Stimulated activated effector memory CD8-positive, alpha-beta T cell treated with anti-CD3 and anti-CD28 coated beads, Interleukin-12 subunit alpha, Interleukin-12 subunit beta, amount 100 ng/mL, for 72 hours (primary cell): ENCODE data around the gene C1RL.
"Not testable (repeated sequence)": the region's sequence is repeated elsewhere in the genome, so short reads cannot be mapped to it uniquely, and the experiment has no call there.

Experiments used
- ATAC-seq: fragments of 150-1000 bp; cut with Tn5 transposase; 2 replicates; pipeline ENCODE4 v1.10.0; 2021
- DNase-seq, 2 donors: peaks; one replicate each; pipeline ENCODE4 v3.0.0; 2021 to 2022; ENCODE audit warnings: low spot score in 2 of 2
- H3K27ac Mint-ChIP-seq: one replicate; pipeline ENCODE4 v1.8.0; 2022; ENCODE audit warnings: mild to moderate bottlenecking, mixed read lengths
- H3K36me3 Mint-ChIP-seq: one replicate; pipeline ENCODE4 v1.8.0; 2022; ENCODE audit warnings: mild to moderate bottlenecking, mixed read lengths
- H3K4me1 Mint-ChIP-seq: one replicate; pipeline ENCODE4 v1.8.0; 2022; ENCODE audit warnings: mixed read lengths
- H3K4me3 Mint-ChIP-seq: one replicate; pipeline ENCODE4 v1.8.0; 2022; ENCODE audit warnings: mild to moderate bottlenecking, mixed read lengths
- H3K9me3 Mint-ChIP-seq: one replicate; pipeline ENCODE4 v1.8.0; 2022; ENCODE audit warnings: mixed read lengths

C1RL gene

GRCh38 chr12:7112041-7112440, 3.0 kb upstream of the C1RL start:
- no peak overlapping the region for H3K27ac Mint-ChIP-seq
- H3K4me1 Mint-ChIP-seq, result peaks cover 36% of the 10 kb centered on the region
- no peak for ATAC-seq
- DNase-seq, result no peak
- no peak overlapping the region for H3K4me3 Mint-ChIP-seq
- peaks cover 44% of the 10 kb centered on the region for H3K36me3 Mint-ChIP-seq
- H3K9me3 Mint-ChIP-seq, result no peaks in the 10 kb centered on the region

GRCh38 chr12:7110661-7111060, 1.6 kb upstream of the C1RL start:
- Mint-ChIP-seq H3K4me1 (peaks cover 48% of the 10 kb centered on the region), H3K27ac (no peak overlapping the region), H3K36me3 (peaks cover 42% of the 10 kb centered on the region), H3K4me3 (no peak overlapping the region), H3K9me3 (peaks cover 6% of the 10 kb centered on the region)
- DNase-seq, result no peak
- no peak for ATAC-seq

- ATAC-seq, result no peak
- H3K4me1 Mint-ChIP-seq, result peaks cover 51% of the 10 kb centered on the region
- peaks cover 40% of the 10 kb centered on the region for H3K36me3 Mint-ChIP-seq
- peaks cover 8% of the 10 kb centered on the region for H3K9me3 Mint-ChIP-seq
- no peak for DNase-seq
- H3K27ac Mint-ChIP-seq, result peak overlapping the region; percentile 97
- H3K4me3 Mint-ChIP-seq, result peak overlapping the region; percentile 98
These were observed 532 bp upstream of the C1RL start for GRCh38 chr12:7109572-7109920.

- H3K4me1 Mint-ChIP-seq, result peaks cover 51% of the 10 kb centered on the region
- peak; percentile 61 to 89 for DNase-seq
- peak overlapping the region; percentile 97 for H3K27ac Mint-ChIP-seq
- peaks cover 8% of the 10 kb centered on the region for H3K9me3 Mint-ChIP-seq
- H3K36me3 Mint-ChIP-seq, result peaks cover 28% of the 10 kb centered on the region
- ATAC-seq, result peak; percentile 97
- peak overlapping the region; percentile 98 for H3K4me3 Mint-ChIP-seq
These were observed 815 bp downstream of the C1RL start for GRCh38 chr12:7108003-7108795.

GRCh38 chr12:7107636-7108002, 1.4 kb downstream of the C1RL start:
- H3K4me3 Mint-ChIP-seq, result peak overlapping the region; percentile 98
- peak overlapping the region; percentile 97 for H3K27ac Mint-ChIP-seq

GRCh38 chr12:7107181-7107580, 1.8 kb downstream of the C1RL start:
- peaks cover 60% of the 10 kb centered on the region for H3K4me1 Mint-ChIP-seq
- not testable (repeated sequence) for H3K9me3 Mint-ChIP-seq, H3K27ac Mint-ChIP-seq, DNase-seq, ATAC-seq
- H3K4me3 Mint-ChIP-seq, result peak overlapping the region; percentile 98
- peaks cover 28% of the 10 kb centered on the region for H3K36me3 Mint-ChIP-seq

More at GRCh38 chr12:7107636-7108002, 1.4 kb downstream of the C1RL start:
- Mint-ChIP-seq H3K36me3 (peaks cover 28% of the 10 kb centered on the region), H3K4me1 (peaks cover 56% of the 10 kb centered on the region), H3K9me3 (peaks cover 8% of the 10 kb centered on the region)
- no peak for DNase-seq
- ATAC-seq, result no peak

- Mint-ChIP-seq H3K4me3 (no peak overlapping the region), H3K27ac (no peak overlapping the region), H3K9me3 (peaks cover 8% of the 10 kb centered on the region), H3K36me3 (peaks cover 35% of the 10 kb centered on the region), H3K4me1 (peaks cover 60% of the 10 kb centered on the region)
- no peak for ATAC-seq
- DNase-seq, result no peak
These were observed 2.9 kb downstream of the C1RL start for GRCh38 chr12:7106082-7106481.

GRCh38 chr12:7103837-7104584, 5.0 kb downstream of the C1RL start:
- DNase-seq (no peak), ATAC-seq (no peak)
- H3K36me3 Mint-ChIP-seq, result peaks cover 43% of the 10 kb centered on the region
- peak overlapping the region; percentile 76 for H3K27ac Mint-ChIP-seq
- peaks cover 43% of the 10 kb centered on the region for H3K4me1 Mint-ChIP-seq
- H3K9me3 Mint-ChIP-seq, result peaks cover 8% of the 10 kb centered on the region
- H3K4me3 Mint-ChIP-seq, result no peak overlapping the region

GRCh38 chr12:7102582-7102981, 6.4 kb downstream of the C1RL start:
- H3K4me1 Mint-ChIP-seq, result peaks cover 36% of the 10 kb centered on the region
- ATAC-seq (no peak), DNase-seq (no peak)
- peak overlapping the region; percentile 76 for H3K27ac Mint-ChIP-seq
- peaks cover 47% of the 10 kb centered on the region for H3K36me3 Mint-ChIP-seq
- H3K4me3 Mint-ChIP-seq, result no peak overlapping the region
- H3K9me3 Mint-ChIP-seq, result peaks cover 8% of the 10 kb centered on the region

- H3K4me1 Mint-ChIP-seq, result peaks cover 33% of the 10 kb centered on the region
These were observed 7.3 kb downstream of the C1RL start for GRCh38 chr12:7101694-7102131.

GRCh38 chr12:7101047-7101693, 7.8 kb downstream of the C1RL start:
- H3K4me3 Mint-ChIP-seq, result no peak overlapping the region
- H3K27ac Mint-ChIP-seq, result peak overlapping the region; percentile 40

More at GRCh38 chr12:7101694-7102131, 7.3 kb downstream of the C1RL start:
- DNase-seq, result no peak
- ATAC-seq, result no peak
- H3K4me3 Mint-ChIP-seq, result no peak overlapping the region
- peak overlapping the region; percentile 40 for H3K27ac Mint-ChIP-seq
- peaks cover 46% of the 10 kb centered on the region for H3K36me3 Mint-ChIP-seq
- H3K9me3 Mint-ChIP-seq, result peaks cover 8% of the 10 kb centered on the region

GRCh38 chr12:7100239-7100638, 8.8 kb downstream of the C1RL start:
- Mint-ChIP-seq H3K36me3 (peaks cover 43% of the 10 kb centered on the region), H3K4me1 (peaks cover 19% of the 10 kb centered on the region), H3K27ac (peak overlapping the region; percentile 40), H3K4me3 (no peak overlapping the region), H3K9me3 (no peaks in the 10 kb centered on the region)
- no peak for DNase-seq
- ATAC-seq, result no peak

More at GRCh38 chr12:7101047-7101693, 7.8 kb downstream of the C1RL start:
- peaks cover 5% of the 10 kb centered on the region for H3K9me3 Mint-ChIP-seq
- ATAC-seq (no peak), DNase-seq (no peak)
- peaks cover 43% of the 10 kb centered on the region for H3K36me3 Mint-ChIP-seq
- H3K4me1 Mint-ChIP-seq, result peaks cover 28% of the 10 kb centered on the region

GRCh38 chr12:7099290-7099996, 9.6 kb downstream of the C1RL start:
- DNase-seq, result no peak
- Mint-ChIP-seq H3K4me3 (no peak overlapping the region), H3K36me3 (peaks cover 41% of the 10 kb centered on the region), H3K9me3 (no peaks in the 10 kb centered on the region), H3K27ac (no peak overlapping the region), H3K4me1 (peaks cover 19% of the 10 kb centered on the region)
- ATAC-seq, result no peak

- Mint-ChIP-seq H3K36me3 (peaks cover 41% of the 10 kb centered on the region), H3K27ac (no peak overlapping the region), H3K4me1 (peaks cover 6% of the 10 kb centered on the region), H3K9me3 (no peaks in the 10 kb centered on the region), H3K4me3 (no peak overlapping the region)
- no peak for ATAC-seq
- no peak for DNase-seq
These were observed 12.0 kb downstream of the C1RL start for GRCh38 chr12:7096979-7097378.
